NCI-H2081 treated with DMSO at 0.1 percent for 48 hours (cell line): Measurements from ENCODE around the gene HEBP2.

Experiments
- DNase-seq: peaks from one replicate; lab custom pipeline; 2025; lab: John Stamatoyannopoulos, UW

HEBP2 gene

DNA sequence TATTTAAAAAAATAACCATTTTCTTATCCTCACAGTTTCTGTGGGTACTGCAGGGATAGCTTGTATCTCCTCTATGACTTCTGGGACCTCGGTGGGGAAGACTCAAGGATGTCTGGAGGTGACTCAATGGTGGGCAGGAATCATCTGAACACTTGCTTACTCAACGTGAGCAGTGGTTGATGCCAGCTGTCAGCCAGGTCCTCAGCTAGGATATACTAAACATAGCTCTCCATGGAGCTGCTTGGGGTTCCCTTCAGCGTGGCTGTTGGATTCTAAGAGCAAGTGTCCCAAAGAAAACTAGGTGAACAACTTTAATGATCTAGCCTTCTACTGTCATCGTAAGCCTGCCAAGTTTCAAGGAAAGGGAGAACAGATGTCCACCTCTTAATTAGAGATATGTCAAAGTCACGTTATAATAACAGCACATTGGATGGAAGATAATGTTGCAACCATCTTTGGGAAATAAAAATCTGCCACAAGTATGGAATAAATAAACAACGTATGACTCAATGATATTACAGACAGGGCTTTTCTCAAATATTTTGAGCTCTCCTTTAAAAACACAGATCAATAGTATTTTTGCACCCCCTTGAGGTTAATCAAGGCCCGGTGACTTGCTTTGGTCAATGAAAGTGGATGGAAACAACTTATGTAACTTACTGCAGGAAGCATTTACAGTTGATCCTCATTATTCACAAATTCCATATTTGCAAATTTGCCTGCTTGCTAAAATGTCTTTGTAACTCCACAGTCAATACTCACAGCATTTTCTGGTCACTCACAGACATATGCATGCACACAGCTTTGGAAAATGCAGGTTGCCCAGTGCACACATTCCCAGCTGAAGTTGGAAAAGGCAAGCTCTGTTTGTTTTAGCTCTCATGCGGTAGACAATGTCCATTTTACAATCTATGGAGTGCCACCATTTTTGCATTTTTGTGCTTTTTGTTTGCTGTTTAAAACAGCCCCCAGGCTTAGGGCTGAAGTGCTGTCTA lies 6.6 kb upstream of the HEBP2 start:
- no peak for DNase-seq

DNA sequence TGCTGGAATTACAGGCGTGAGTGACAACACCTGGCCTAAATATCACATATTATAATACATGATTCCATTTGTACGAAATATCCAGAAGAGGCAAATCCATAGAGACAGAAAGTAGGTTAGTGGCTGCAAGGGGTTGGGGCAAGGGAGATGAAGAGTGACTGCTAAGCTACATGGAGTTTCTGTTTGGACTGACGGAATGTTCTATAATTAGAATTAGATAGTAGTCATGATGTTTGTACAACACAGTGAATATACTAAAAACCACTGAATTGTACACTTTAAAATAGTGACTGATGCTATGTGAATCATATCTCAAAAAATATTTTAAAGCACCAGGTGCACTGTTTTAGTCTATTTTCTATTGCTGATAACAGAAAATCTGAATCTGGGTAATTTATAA lies 3.7 kb upstream of the HEBP2 start:
- no peak for DNase-seq

DNA sequence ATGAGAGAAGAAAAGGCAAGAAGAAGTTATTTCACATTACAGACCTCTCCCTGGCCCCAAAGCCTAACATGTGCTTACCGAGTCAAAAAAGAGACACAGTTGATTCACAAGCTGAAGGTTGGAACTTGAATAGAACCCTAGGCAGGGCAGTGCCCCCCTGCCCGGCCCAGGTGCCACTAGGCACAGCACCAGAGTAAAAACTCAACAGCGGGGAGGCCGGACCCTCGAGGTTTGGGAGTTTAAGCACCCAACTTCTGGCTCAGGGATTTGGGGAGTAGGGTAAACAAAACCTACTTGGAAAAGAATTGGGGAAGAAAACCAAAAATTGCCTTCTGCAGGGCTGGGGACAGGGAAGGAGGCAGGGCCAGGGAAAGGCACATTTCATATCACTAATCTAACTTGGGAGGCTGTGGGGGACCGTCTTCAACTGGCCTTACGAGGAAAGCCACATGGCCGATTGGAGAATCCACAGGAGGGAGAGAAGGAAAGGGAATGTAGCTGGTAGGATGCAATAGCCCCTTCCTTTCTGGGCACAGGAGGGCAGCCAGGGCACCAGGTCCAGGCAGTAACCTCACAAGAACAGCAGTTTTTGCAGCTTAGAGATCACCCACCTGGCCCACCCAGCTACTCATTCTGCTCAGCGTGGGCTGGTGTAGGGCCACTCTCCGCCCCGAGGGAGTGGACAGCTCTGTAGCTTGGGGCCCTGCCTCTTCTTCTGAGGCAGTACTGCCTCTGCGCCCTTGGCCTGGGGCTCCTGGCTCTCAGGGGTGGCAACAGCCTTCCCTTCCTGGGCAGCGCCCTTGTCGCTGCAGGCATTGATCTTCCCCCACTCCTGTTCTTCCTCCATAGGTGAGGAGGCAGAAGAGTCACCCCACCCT lies 1.8 kb upstream of the HEBP2 start:
- DNase-seq: no peak

DNA sequence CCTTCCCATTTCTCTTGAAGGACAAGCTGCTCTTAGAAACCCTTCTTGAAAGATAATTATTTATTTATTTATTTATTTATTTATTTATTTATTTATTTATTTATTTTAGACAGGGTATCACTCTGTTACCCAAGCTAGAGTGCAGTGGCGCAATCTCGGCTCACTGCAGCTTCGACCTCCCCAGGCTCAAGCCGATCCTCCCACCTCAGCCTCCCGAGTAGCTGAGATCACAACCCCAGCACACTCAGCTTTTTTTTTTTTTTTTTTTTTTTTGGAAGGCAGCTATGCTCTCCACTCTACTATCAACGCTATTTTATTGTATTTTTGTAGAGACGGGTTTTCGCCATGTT lies 1.2 kb upstream of the HEBP2 start:
- no peak for DNase-seq

DNA sequence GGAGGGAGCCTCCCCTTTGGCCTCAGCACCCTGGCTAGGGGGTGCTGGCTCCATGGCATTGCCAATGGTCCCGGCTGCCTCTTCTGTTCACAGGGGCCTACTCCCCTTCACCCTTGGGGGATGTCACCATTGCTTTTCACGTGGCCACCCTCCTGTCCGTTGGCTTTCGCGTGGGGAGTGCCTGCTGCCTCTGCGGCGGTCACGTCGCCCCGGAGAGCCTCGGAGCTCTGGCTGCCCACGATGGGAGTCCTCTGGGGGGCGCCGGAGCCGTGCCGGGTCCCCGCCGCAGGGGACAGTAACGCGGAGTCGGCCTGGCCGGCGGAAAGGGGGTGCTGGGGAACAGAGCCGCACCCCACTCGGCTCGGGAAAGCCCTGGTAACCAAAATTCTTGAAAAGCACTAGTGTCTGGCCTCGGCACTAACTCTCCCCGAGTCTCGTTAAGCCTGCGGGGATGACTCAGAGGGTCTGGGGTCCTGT lies 661 bp upstream of the HEBP2 start:
- DNase-seq: no peak

DNA sequence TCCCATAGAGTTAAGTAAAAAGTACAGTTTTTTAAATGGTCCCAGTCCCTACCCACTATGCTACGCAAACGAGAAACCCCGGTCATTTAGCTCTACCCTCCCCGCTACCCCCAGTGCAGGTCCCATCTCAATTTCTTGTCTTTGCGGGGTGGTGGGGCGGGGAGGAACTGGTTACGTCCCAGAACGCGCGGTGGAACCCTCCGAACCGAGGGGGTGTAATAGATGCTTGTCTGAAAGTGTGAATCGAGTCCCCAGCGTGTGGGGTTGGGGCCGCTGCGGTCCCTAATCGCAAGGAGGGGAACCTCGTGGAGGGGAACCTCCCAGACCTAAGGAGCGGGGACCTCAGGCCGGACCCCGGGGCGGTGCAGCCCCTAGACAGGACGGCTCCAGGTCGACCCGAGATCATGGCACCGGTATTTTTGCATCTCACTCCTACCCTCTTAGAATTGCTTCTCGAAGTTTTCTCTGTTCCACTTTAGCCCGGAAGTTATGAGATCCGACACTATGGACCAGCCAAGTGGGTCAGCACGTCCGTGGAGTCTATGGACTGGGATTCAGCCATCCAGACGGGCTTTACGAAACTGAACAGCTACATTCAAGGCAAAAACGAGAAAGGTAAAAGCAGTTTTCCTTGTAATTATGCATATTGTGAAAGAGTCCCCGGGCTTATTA lies 779 bp downstream of the HEBP2 start:
- no peak for DNase-seq

DNA sequence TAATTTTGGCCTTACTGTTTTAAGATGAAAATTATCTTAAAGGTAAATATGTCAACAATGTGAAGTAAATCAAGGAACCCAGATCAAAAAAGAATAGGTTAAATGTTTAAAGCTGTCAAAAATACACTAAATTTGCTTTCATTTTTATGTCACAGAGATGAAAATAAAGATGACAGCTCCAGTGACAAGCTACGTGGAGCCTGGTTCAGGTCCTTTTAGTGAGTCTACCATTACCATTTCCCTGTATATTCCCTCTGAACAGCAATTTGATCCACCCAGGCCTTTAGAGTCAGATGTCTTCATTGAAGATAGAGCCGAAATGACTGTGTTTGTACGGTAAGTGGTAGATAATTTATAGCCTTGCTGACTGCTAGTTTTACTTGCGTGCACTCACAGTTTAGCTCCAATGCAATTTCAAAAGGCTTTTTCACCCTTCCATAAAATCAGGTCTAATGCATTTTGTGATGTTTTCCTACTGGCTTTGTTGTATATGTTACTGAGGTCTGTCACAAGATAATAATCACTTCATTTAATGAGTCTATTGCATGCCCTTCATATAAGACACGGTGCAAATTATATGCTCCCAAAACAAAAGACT lies 1.9 kb downstream of the HEBP2 start:
- no peak for DNase-seq

DNA sequence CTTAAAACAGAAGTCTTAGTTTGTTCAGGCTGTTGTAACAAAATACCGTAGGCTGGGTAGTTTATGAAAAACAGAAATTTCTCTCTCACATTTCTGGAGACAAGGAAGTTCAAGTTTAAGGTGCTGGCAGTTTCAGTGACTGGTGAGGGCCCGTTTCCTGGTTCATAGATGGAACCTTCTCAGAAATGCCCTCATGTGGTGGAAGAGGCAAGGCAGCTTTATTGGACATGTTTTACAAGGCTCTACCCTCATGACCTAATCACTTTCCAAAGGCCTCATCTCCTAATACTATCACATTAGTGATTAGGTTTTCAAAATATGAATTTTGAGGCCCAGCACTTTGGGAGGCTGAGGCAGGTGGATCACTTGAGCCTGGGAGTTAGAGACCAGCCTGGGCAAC lies 2.4 kb downstream of the HEBP2 start:
- no peak for DNase-seq

DNA sequence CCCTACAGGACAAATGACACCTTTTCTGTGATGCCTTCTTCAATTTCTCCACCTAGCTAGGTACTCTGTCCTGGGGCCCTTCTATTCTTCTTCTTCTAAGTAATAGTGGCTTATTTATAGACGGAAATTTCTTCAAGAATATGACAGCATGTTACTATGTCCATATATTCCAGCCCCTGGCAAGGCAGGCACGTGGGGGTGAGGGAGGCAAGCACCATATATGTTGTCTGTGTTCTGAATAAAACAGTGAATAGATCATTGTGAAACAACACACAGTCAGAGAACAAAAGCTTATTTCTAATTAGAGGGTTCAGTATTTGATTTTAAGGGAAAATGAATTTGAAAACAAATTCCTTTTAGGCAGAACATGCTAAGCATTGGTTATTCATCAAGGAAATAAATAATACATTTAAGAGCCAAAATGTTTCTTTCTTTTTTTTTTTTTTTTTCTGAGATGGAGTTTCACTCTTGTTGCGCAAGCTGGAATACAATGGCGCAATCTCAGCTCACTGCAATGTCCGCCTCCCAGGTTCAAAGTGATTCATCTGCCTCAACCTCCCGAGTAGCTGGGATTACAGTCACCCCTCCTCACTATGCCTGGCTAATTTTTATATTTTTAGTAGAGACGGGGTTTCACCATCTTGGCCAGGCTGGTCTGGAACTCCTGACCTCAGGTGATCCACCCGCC lies 6.2 kb downstream of the HEBP2 start:
- no peak for DNase-seq

DNA sequence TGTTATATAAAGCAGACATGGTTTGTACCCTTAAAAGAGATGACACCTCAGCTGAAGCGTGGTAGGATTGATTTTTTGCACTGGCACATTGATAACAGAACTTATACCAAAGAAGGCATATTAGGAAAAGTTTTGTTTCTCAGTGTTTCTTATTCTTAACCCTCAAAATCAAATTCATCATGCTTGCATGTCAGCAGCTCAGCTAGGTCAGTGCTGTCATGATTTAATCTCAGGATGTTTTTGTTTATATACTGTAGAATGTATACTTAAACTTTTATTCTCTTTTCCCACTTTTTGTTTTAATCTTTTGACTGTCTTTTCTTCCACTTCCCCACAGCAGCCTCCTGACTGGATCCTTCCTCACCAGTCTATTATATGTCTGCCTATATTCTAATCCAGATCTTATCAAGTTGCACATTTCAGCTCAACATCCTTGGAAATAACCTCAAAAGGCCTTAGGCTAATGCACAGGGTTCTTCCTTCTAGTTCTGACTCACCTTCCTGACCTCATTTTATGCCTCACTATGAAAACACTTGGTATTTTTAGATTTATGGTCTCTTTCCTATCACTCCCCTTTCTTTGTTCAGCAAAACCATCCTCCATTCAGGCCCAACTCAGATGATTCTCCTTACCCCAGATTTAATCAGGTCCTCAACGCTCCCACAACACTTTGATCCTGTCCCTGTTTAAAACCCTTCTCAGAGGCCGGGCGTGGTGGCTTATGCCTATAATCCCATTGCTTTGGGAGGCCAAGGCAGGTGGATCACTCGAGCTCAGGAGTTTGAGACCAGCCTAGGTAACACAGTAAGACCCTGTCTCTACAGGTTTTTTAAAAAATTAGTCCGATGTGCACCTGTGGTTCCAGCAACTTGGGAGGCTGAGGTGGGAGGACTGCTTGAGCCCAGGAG lies 7.2 kb downstream of the HEBP2 start:
- DNase-seq: no peak

DNA sequence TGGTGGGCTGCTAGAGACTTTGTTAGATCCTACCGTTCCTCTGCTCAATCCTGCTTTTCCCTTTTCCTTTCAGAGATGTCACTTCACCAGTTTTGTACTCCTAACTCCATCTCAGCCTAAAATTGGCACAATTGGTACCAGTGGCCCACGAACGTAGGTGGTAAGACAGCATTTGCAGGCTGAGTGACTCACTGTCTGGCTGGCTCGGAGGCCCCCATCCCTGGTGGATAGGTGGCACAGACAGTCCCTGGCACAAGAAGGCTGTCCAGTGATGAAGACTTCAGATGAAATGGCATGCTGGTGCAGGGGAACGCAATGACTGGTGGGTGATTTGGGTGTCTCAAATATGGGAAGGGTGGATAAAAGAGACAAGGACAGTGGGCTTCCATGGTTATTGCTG lies 11.1 kb downstream of the HEBP2 start:
- no peak for DNase-seq

DNA sequence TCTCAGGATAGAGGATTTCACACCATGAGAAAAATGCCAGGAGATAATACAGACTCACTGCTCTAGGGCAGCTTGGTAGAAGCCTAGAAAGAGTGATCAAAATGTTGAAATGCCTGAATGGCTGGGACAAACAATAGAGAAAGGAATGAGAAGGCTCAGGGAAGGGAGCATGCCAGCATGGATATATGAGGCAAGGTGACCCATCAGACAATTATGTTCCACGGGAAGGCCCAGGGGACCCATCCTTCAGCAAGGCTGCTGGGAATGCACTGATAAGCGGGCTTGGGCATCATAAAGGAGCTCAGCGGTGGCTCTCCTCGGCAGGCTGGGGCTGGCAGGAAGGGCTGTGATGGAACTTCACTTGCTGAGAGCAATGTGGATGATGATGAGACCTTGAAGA lies 12.2 kb downstream of the HEBP2 start:
- DNase-seq: no peak

DNA sequence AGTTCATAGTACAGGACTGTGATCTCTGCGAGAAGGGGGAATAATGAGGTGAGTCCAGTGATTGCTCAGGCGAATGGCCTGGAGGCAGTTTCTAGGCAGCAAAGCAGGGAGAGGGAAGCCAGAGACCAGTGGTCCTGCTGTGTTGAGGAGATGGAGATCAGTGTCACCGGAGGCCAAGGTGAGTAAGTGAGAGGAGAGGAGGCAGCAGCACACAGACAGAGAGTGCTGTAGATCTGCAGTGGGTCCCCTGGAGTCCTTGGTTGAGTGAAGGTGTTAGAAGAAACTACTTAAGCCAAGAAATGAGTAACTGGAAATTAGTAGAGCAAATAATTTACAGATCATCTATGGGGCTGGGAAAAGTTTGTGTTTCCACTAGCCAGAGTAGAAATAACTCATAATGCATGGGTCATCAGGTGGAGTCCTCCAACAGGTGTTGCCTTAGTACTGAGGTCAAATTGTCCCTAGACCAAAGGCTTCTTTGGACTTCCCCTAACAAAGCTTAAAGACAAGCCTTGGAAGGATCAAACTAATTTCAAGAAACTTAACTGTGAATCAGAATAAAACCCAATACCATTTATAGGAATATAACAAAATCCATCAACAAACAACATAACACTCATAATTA lies 13.6 kb downstream of the HEBP2 start:
- DNase-seq: no peak

DNA sequence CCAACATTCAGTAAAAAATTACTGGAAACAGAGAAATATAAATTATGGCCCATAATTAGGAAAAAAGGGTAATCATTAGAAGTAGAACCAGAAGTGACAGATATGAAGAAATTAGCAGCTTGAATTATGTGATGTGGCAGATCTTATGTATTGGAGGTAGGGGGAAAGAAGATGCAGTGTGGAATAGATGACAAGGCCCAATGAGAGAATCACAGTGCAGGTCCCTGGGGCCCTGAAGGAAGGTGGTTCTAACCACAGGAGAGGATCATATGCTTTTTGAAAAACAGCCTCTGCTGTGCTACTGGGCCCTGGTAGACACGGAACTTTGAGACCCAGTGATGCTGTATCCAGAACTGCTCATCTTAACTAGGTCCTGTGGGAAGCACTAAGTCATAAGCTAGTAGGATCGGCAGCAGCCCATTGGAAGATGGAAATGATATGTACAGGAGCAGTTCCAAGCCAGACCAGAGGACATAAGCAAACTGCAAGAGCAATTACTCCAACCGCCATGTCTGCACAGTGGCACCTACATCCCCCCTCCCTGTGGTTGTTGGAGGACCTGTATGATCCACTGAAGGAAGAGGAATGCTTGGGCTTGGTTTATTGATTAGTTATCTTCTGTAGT lies 14.2 kb downstream of the HEBP2 start:
- DNase-seq: no peak

DNA sequence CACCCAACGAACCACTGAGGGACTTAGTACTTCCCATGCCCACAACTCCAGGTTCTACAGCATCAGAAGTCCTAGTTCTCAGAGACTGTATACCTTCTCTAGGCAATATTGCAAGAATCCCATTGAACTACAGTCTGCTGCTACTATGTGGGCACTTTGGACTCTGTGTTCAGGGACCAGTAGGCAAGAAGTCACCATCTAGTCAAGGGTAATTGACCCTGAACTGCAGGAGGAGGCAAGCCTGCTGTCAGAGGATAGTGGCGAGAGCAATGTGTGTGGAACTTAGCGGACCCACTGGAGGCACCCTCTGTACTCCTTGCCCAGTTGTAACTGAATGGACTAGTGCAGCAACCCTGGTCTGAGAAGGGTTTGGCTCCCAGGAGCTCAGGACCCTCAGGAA lies 15.7 kb downstream of the HEBP2 start:
- DNase-seq: no peak

DNA sequence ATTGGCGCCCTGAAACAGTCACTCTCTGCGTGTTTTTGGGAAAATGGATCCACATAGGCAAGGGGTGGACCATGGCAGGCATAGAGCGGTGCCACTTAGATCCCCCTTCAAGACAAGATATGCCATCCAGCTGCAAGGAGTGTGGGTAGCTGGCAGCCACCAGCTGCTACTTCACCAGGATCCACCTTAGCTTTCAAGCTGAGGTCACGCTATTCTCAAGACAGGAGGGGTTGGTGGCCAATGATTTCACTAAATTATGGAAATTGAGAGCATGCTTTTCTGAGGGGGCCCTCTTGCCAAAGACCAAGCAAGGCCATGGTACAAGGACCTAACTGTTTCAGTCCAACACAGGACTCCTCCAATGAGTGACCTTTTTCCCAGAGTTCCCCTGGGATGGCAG lies 16.3 kb downstream of the HEBP2 start:
- DNase-seq: no peak

DNA sequence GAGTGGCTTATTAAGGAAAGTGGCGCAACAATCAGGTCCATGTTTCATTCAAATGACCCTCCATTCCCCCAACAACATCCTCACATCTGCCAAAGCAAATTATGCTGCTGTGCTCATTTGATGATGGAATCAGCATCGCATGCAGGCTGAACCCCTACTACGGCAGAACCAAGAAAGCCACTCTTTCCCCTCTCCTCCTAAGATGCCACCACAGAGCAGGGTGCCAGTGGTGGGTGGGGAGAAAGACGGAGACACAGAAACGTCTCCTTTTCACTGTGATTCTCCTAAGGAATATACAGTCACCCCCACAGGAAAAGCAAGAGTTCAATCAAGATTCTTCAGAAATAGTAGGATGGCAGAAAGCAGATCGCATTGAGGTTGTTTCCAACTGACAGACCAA lies 17.1 kb downstream of the HEBP2 start:
- DNase-seq: no peak

DNA sequence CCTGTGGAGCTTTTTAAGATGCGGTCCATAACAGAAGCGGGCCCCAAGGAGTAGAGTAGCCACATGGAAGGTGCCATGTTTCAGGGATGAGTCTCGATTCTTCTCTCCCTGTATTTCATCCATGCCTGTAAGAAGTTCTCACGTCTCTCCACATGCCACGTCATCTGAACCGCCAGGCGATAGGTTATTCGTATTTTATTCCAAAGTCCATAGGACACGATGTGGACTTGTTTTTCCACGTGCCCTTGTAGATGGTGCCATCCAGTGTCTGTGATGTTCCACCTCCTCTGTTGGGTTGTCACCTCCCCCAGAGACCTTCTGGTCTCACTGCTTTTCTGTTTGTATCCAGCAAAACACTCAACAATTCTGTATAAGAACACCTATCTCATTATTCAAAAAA lies 17.6 kb downstream of the HEBP2 start:
- DNase-seq: no peak

DNA sequence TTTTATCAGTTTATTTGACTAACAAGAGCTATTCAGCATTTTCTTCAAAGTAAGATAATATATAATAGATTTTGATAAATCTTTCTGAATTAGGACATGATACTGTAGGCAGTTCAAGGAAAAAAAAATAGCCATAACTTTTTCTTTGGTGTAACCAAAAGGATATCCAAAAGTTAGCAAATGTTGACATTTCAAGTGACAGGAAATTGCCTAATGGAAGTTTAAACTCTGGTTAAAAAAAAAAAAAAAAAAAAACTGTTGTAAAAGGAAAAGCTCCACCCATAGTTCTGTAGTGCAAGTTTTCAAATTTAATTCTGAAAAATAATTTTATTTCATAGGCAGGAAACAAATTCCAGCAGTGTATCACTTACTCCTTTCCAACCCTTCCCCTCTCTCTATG lies 18.8 kb downstream of the HEBP2 start:
- no peak for DNase-seq
